Suprapubic skin (tissue), 4 donors: ENCODE results near the gene GPD1L. TPM values are rescaled to one million over a fixed set of nuclear protein-coding genes. Genes with fewer than 3 reads are reported as not detected.

Experiments used
- DNase-seq, 2 donors: peaks; one replicate each; pipeline ENCODE4 v3.0.0-alpha.2; 2019; ENCODE audit warnings: low spot score in 2 of 2
- H3K27ac ChIP-seq: fragments of 200-600 bp; sonication (generic); one replicate; pipeline ENCODE4 v1.5.1; 2019
- H3K27me3 ChIP-seq: fragments of 200-600 bp; sonication (generic); one replicate; pipeline ENCODE4 v1.5.1; 2019
- H3K36me3 ChIP-seq: fragments of 200-600 bp; sonication (generic); one replicate; pipeline ENCODE4 v1.5.1; 2019
- H3K4me1 ChIP-seq: fragments of 200-600 bp; sonication (generic); one replicate; pipeline ENCODE4 v1.5.1; 2019
- H3K4me3 ChIP-seq: fragments of 200-600 bp; sonication (generic); one replicate; pipeline ENCODE4 v1.5.1; 2019; ENCODE audit warnings: mild to moderate bottlenecking
- H3K9me3 ChIP-seq: fragments of 200-600 bp; sonication (generic); one replicate; pipeline ENCODE4 v1.5.1; 2019
- CTCF ChIP-seq, 2 donors: fragments of 200-600 bp in 1 of 2; fragments of 450-650 bp in 1 of 2; sonication (generic) in 1 of 2; IDR thresholded peaks; one replicate each; pipeline ENCODE4 v1.5.1; 2016 to 2019; ENCODE audit warnings: antibody characterized with exemption in 2 of 2, mild to moderate bottlenecking in 1 of 2, moderate library complexity in 1 of 2
- EP300 ChIP-seq: sonication (generic); formaldehyde crosslinking; IDR thresholded peaks from one replicate; pipeline ENCODE4 v1.6.1; 2017; ENCODE audit warnings: antibody characterized with exemption
- POLR2A ChIP-seq, 2 donors: fragments of 450-650 bp; IDR thresholded peaks; one replicate each; pipeline ENCODE4 v1.6.1; 2017; ENCODE audit warnings: antibody characterized with exemption in 2 of 2, mild to moderate bottlenecking in 2 of 2, moderate library complexity in 2 of 2
- POLR2AphosphoS5 ChIP-seq, 3 donors: sonication (generic); formaldehyde crosslinking; IDR thresholded peaks; one replicate each; pipeline ENCODE4 v1.6.1; 2017; ENCODE audit warnings: antibody characterized with exemption in 3 of 3
- WGBS: methylation state at CpG from one replicate; pipeline ENCODE4 v1.1.5; 2018; 5-methylcytosine and 5-hydroxymethylcytosine counted together
- total RNA-seq, 4 donors: library from RNA; depleted of rRNA; stranded (reverse); fragments of >200 nt; gene quantifications; one replicate each; pipeline ENCODE4 v1.1.0, GENCODE V29; 2016

Gene GPD1L
- total RNA-seq, 4 donors from 2014 or later: 21.4 to 79.9 (median 28.5) TPM

GRCh38 chr3:32128936-32129335 is 22.5 kb downstream of the GPD1L start:
- TF ChIP-seq EP300 (no peak), CTCF (IDR thresholded peaks at IDR 0.05) (no peak), POLR2A (IDR thresholded peaks at IDR 0.05) (no peak), POLR2AphosphoS5 (IDR thresholded peaks at IDR 0.05) (no peak)
- Histone ChIP-seq H3K9me3 (no peaks in the 10 kb centered on the region), H3K36me3 (peaks cover 8% of the 10 kb centered on the region), H3K4me1 (peaks cover 5% of the 10 kb centered on the region), H3K4me3 (no peak overlapping the region), H3K27me3 (no peaks in the 10 kb centered on the region), H3K27ac (no peak overlapping the region)
- 88% methylated on average over 2 of the region's 2 CpGs for WGBS
- DNase-seq: no peak

GRCh38 chr3:32129832-32130231 is 23.4 kb downstream of the GPD1L start:
- WGBS: 93% methylated on average over 4 of the region's 4 CpGs
- Histone ChIP-seq H3K4me3 (no peak overlapping the region), H3K36me3 (peaks cover 8% of the 10 kb centered on the region), H3K4me1 (peaks cover 5% of the 10 kb centered on the region), H3K27ac (no peak overlapping the region), H3K9me3 (no peaks in the 10 kb centered on the region), H3K27me3 (no peaks in the 10 kb centered on the region)
- TF ChIP-seq CTCF (IDR thresholded peaks at IDR 0.05) (no peak), POLR2A (IDR thresholded peaks at IDR 0.05) (no peak), EP300 (no peak), POLR2AphosphoS5 (IDR thresholded peaks at IDR 0.05) (no peak)
- DNase-seq: no peak

GRCh38 chr3:32132121-32132520 is 25.7 kb downstream of the GPD1L start:
- H3K27ac ChIP-seq: no peak overlapping the region
- no peak overlapping the region for H3K4me3 ChIP-seq
- no peaks in the 10 kb centered on the region for H3K4me1 ChIP-seq
- no peaks in the 10 kb centered on the region for H3K27me3 ChIP-seq
- no peaks in the 10 kb centered on the region for H3K9me3 ChIP-seq
- TF ChIP-seq POLR2A (IDR thresholded peaks at IDR 0.05) (no peak), POLR2AphosphoS5 (IDR thresholded peaks at IDR 0.05) (no peak), CTCF (IDR thresholded peaks at IDR 0.05) (no peak), EP300 (no peak)
- no peak for DNase-seq
- H3K36me3 ChIP-seq: peaks cover 8% of the 10 kb centered on the region

GRCh38 chr3:32132706-32133105 is 26.3 kb downstream of the GPD1L start:
- WGBS: 97% methylated on average over 2 of the region's 2 CpGs
- no peaks in the 10 kb centered on the region for H3K9me3 ChIP-seq
- no peaks in the 10 kb centered on the region for H3K27me3 ChIP-seq

GRCh38 chr3:32136703-32137102 is 30.3 kb downstream of the GPD1L start:
- Histone ChIP-seq H3K4me1 (no peaks in the 10 kb centered on the region), H3K27ac (no peak overlapping the region), H3K36me3 (peaks cover 9% of the 10 kb centered on the region), H3K9me3 (no peaks in the 10 kb centered on the region), H3K4me3 (no peak overlapping the region), H3K27me3 (no peaks in the 10 kb centered on the region)
- no peak for TF ChIP-seq POLR2A (IDR thresholded peaks at IDR 0.05)
- TF ChIP-seq POLR2AphosphoS5 (IDR thresholded peaks at IDR 0.05): no peak
- TF ChIP-seq CTCF (IDR thresholded peaks at IDR 0.05): no peak
- no peak for TF ChIP-seq EP300
- DNase-seq: no peak
- 89% methylated on average over 1 of the region's 1 CpG for WGBS

More at GRCh38 chr3:32132706-32133105, 26.3 kb downstream of the GPD1L start:
- Histone ChIP-seq H3K36me3 (peaks cover 8% of the 10 kb centered on the region), H3K4me1 (no peaks in the 10 kb centered on the region), H3K4me3 (no peak overlapping the region), H3K27ac (no peak overlapping the region)
- no peak for DNase-seq
- TF ChIP-seq CTCF (IDR thresholded peaks at IDR 0.05) (no peak), POLR2A (IDR thresholded peaks at IDR 0.05) (no peak), POLR2AphosphoS5 (IDR thresholded peaks at IDR 0.05) (no peak), EP300 (no peak)
